GM18867 (cell line): ENCODE results near the gene ROMO1.

ENCODE experiments used
- ATAC-seq: cut with Tn5 transposase; IDR thresholded peaks from one replicate; pipeline ENCODE4 v1.9.1; 2021; ENCODE audit warnings: mild to moderate bottlenecking, moderate library complexity; ENCODE audit not compliant: unreplicated experiment

ROMO1 gene

GRCh38 chr20:35699127-35699956 lies at the start of gene ROMO1, which contains the start of gene NFS1:
Gene ROMO1 (plus strand): TSS chr20:35699405. CDS start chr20:35699633, 228 bp downstream.
Gene NFS1 (minus strand): TSS chr20:35699352. CDS start chr20:35699288, 64 bp downstream.
- peak; percentile 82 for ATAC-seq

GRCh38 chr20:35650632-35651031 lies 48.6 kb upstream of the ROMO1 start:
- ATAC-seq: no peak

DNA sequence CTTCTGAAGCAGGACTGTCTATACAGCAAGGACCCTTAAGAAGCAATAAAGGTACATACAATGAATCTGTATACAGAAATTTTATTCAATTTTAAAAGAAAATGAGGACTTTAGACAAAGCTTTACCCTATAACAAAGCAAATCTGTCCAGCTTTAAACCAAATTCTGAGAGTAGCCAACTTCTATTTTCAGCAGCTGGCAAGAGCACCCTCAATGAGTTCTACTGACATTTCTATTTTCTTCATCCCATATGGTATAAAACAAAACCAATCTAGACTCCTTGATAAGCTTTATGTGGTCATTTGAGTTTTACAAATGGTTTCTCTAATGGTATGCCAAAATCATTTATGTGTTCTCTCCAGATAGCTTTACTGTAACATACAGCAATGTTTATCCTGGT lies 47.2 kb upstream of the ROMO1 start:
- ATAC-seq: no peak

GRCh38 chr20:35652641-35653429 lies 46.4 kb upstream of the ROMO1 start:
- no peak for ATAC-seq

- no peak for ATAC-seq
These were observed 45.8 kb upstream of the ROMO1 start for GRCh38 chr20:35653430-35653734.

DNA sequence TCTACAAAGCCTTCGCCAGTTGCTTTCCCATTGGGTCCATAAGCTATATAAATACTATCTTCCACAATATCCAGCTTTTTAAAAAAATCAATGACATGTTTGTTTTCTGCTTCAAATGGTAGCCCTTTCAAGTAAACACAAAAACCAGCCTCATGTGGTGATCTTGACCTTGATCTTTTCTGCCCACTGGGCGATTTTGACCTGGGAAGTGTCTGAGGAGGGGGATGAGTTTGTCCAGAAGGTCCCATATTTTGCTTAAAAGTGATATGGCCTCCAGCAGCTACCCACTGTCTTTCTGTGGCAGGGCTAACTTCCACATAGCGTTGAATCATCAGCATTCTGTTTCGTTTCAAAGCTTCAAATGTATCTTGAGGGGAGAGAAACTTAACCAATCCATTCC lies 45.3 kb upstream of the ROMO1 start:
- no peak for ATAC-seq

DNA sequence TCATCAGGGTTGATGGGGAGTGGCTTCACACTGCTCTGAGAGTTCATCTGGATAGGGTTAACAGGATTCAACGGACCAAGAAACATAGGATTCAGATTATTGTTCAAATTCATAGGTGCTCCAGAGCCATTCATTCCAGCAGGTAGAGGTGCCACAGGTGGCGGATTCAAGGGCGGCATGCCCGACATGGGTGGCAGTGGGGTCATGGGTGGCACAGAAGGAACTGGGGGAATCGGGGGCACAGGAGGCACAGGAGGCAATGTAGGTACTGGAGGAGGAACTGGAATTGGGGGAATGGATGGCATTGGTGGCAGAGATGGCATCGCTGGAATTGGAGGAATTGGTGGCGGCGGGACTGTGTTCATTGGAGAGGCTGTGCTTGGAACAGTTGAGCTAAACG lies 44.8 kb upstream of the ROMO1 start:
- ATAC-seq: no peak

GRCh38 chr20:35657271-35657670 lies 41.9 kb upstream of the ROMO1 start:
- no peak for ATAC-seq

DNA sequence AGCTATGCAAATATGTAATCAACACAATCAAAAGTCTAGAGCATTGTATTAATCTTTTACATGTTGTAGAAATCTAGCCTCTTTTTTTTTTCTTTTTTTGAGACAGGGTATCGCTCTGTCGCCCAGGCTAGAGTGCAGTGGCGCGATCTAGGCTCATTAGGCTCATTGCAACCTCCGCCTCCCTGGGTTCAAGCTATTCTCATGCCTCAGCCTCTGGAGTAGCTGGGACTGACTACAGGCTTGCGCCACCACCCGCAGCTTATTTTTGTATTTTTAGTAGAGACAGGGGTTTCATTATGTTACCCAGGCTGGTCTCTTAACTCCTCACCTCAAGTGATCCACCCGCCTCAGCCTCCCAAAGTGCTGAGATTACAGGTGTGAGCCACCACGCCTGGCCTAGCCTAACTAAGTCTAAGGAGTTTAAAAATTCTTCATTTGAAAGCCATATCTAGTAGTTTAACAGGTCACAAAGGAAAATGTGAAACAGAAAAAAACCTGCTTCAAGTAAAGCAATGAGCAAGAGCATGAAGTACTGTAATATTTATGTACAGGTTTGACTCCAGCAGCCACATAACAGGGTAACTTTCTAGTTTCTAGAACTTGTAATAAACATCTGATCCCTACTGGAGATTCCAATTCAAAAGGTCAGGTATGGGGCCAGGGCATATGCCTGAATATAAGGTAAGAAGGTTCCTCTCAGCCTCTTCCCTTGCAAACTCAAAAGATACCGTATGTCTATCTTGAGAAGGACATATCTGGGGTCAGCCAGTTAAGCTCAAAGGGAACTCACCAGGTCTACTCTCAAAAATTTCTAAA lies 38.9 kb upstream of the ROMO1 start:
- ATAC-seq: no peak

DNA sequence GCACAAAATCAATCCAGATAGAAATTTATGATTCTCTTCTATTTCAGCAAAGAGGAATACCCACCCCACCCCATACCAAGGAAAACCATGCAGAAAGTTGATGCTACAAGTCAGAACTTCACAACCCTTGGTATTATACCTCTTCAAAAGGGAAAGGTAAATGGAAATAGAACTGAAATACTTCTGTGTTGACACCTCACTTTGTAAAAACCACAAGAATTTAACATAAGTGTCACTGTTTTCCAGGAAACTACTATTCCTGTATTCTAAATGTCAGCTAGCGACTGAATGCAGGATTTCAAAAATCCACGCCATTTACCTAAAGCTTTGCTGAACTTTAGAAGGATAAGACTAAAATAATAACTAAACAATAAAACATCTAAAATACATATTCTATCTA lies 38.2 kb upstream of the ROMO1 start:
- no peak for ATAC-seq

GRCh38 chr20:35661908-35662307 lies 37.3 kb upstream of the ROMO1 start:
- no peak for ATAC-seq

DNA sequence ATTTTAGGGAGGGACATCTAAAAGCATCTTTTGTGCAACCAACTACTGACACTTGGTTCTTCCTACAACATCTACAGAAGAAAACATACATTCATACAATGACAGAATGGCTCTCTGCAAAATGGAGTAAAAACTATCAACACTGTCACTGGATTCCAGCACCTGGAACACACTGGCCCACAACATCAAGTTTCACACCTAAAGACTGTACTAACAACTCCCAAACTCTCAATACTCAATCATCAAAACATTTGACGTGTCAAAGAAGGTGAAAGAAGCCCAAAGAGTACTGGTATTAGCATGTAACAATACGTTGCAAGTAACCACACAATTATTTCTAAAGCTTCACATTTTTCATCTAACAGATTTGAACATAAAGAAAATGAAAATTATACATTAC lies 36.7 kb upstream of the ROMO1 start:
- ATAC-seq: no peak

- ATAC-seq: peak; percentile 32
These were observed 35.4 kb upstream of the ROMO1 start for GRCh38 chr20:35663516-35664465.

DNA sequence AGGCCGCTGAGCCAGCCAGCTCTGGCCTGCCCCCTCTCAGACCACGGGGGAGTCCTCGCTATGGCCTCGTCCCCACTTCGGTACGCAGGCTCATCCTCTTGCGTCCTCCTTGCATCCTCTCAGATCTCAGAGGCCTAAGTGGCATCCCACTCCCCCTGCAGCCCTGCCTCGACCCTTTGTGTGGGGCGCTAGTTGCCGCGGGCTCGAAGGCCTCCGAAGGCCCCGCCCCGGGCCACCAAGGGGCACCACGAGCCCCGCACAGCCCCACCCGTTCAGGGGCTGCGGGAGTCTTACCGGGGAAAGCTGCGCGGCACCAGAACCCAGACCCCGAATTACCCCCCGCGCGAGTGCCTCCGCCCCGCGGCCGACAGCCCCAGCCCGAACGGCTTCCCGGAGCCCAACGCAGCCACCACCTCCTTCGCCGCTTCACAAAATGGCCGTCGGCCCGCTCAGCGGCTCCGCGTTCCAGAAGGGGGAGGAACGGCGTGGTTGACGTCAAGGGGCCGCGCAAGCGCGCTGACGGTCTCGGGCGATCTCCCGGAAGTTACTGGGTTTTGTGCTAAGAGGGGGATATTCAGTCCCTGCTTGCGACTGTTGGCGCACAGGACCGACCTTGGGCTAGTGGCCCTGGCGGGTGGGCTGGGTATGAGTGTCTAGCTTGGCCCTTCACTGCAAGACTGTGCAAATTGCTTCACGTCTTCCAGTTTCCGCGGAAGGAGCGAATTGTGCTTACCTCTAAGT lies 34.6 kb upstream of the ROMO1 start, which contains the start of the genes CPNE1 and RBM12:
TSS of gene CPNE1 (minus strand) at position 435 of the 741 bp plus-strand sequence. CDS start 31,977 bp downstream, outside the sequence.
TSS of gene RBM12 (minus strand) at position 435 of the 741 bp plus-strand sequence. CDS start 9,578 bp downstream, outside the sequence.
- ATAC-seq: peak; percentile 71

DNA sequence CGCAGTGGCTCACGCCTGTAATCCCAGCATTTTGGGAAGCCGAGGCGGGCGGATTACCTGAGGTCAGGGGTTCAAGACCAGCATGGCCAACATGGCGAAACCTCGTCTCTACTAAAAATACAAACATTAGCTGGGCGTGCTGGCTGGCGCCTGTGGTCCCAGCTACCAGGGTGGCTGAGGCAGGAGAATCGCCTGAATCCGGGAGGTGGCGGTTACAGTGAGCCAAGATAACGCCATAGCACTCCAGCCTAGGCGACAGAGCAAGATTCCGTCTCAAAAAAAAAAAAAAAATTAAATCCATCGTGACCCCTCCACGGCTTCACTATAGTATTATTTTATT lies 33.3 kb upstream of the ROMO1 start:
- no peak for ATAC-seq

DNA sequence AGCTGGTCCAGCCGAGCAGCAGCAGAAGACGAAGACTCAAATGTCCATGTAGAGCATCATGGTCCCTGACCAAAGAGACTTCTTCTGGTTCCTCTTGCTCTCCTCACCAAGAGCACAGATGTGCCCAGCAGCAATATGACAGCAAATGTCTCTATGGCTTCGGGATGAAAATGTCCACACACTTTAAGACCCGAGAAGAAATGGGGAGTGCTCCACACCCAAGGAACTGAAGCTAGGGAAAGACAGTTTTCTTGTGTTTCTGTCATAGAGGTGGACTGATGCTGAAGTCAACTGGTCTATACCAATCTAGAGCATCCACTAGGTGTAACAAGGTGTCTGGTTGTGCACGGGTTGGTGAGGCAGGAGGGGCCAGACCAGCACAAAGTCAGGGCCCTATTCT lies 30.0 kb upstream of the ROMO1 start:
- no peak for ATAC-seq

GRCh38 chr20:35669681-35670080 lies 29.5 kb upstream of the ROMO1 start:
- no peak for ATAC-seq

GRCh38 chr20:35673884-35674283 lies 25.3 kb upstream of the ROMO1 start:
- ATAC-seq: no peak

DNA sequence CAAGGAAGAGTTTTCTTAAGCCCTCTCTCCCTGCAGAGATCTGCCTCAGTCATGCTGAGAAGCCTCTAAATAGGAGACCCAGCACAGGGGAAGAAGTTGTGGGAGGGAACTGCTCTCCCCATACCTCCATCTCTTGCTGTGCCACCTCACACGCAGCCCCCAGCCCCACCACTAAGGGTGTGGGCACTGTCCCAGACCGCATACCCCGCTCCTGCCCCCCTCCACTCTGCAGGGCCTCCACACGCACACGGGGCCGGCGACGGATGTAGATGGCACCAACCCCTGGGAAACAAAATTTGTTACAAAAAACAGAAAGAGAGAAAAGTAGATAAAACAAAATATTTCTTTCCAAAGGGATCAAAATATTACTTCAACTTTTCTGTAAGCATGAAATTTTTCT lies 24.3 kb upstream of the ROMO1 start:
- no peak for ATAC-seq
